ENCODE measurements around the gene ZNF593.

- TF ChIP-seq, protein P1, sequence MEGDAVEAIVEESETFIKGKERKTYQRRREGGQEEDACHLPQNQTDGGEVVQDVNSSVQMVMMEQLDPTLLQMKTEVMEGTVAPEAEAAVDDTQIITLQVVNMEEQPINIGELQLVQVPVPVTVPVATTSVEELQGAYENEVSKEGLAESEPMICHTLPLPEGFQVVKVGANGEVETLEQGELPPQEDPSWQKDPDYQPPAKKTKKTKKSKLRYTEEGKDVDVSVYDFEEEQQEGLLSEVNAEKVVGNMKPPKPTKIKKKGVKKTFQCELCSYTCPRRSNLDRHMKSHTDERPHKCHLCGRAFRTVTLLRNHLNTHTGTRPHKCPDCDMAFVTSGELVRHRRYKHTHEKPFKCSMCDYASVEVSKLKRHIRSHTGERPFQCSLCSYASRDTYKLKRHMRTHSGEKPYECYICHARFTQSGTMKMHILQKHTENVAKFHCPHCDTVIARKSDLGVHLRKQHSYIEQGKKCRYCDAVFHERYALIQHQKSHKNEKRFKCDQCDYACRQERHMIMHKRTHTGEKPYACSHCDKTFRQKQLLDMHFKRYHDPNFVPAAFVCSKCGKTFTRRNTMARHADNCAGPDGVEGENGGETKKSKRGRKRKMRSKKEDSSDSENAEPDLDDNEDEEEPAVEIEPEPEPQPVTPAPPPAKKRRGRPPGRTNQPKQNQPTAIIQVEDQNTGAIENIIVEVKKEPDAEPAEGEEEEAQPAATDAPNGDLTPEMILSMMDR (IDR thresholded peaks at IDR 0.05), result no peak
- no peak for TF ChIP-seq POLR2A (IDR thresholded peaks at IDR 0.05)
These were observed 20.1 kb downstream of the ZNF593 start for GRCh38 chr1:26189751-26190275.

All from vagina (tissue), 2 donors.